ENCODE results near the gene FNDC5.

Gene FNDC5

GRCh38 chr1:32865639-32866405 lies 4.9 kb downstream of the FNDC5 start:
- DNase-seq (ENCODE audit: low read depth, low spot score) = no peak

DNA sequence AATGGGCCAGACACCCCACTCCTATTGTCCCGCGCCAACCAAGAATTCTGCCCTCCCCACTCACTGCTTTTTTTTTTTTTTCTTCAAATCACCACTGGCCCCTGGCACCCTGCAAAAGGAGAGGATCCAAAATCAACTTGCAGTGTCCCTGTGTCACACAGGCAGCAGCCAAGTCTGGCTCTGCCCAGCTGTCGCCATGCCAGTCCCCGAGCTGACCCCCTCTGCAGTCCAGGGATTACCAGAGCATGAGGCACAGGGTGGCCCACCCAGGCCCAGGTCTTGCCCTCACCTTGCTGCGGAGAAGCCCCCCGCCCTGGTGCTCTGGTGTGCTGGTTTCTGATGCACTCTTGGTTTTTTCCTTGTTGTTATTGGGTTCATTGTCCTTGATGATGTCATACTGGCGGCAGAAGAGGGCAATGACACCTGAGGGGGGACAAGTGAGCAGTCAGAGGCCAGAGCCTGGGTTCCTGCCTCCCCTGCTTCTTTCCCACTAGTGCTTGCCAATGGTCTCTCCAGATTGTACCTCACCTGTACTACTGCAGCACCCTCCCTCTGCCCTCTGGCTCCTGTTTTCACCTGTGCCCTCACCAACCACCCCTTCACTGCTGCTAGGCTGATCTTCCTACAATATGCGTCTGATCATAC lies 6.2 kb downstream of the FNDC5 start:
- DNase-seq (ENCODE audit: low read depth, low spot score) = no peak

DNA sequence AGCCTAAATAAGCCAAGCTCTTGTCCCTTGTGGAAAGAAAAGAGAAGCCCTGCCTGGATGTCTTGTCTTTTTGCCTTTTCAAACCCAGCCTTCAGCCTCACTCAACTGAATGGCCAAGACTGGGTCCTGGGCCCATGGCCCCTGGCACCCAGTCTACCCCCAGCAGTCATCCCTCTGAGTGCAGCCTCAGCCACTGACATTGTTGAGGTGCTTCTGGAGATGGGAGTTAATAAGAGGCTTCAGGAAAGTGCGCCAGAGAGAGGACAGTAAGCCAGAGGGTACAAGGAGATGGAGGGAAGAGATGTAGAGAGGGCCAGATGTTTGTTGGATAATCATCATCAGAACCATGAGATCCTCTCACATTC lies 6.8 kb downstream of the FNDC5 start:
- no peak for DNase-seq (ENCODE audit: low read depth, low spot score)

DNA sequence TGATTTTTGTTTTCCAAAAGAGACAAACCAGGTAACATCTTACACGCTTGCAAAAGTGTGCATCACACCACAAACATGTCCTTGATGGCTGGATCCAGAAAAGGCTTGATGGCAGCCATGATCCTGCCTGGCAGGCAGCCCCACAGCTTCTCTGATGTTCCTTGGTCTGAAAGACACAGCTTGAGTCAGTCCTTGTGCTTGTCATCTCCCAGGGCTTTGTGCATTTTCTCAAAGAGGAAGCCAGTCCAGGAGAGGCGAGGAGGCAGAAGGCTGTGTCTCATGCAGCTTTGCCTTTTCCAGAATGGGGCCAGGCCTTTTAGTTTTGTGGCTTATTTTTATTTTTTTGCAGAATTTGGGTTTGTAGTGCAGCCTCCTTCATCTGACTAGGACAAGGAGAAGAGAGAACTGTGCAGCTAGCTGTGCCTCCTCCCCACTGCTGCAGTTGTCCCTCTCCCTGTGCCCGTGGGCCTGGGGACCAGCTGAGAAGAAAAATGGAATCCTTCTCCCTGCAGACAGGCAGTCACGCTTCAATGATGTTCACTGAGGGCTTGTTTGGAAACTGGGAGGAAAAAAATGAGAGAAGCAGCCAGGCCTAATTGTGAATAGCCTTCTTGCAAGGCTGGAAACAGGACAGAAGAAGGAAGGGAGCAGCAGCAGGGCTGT lies 7.4 kb downstream of the FNDC5 start:
- no peak for DNase-seq (ENCODE audit: low read depth, low spot score)

- no peak for DNase-seq (ENCODE audit: low read depth, low spot score)
Observed at GRCh38 chr1:32861904-32862695, 8.6 kb downstream of the FNDC5 start.

DNA sequence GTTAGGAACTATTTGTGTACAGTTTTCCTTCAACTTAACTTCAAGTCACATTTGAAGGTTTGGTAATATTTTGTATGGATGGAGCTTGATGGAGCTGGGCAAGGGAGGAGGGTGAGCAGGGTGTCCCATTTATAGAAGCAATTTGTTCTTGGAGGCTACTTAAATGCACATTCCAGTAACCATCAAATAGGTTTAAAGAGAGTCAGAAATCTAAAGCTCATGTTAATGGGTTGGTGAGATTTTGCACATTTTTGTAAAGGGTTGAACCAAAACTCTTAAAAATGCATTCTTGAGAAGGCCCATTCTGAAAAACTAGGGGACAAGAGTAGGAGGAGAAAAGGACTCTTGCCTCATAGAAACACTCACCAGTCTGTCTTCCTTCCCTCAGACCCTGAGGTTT lies 10.1 kb downstream of the FNDC5 start:
- DNase-seq (ENCODE audit: low read depth, low spot score) = no peak

- DNase-seq (ENCODE audit: low read depth, low spot score) = no peak
Observed at GRCh38 chr1:32859915-32860314, 10.8 kb downstream of the FNDC5 start.

- DNase-seq (ENCODE audit: low read depth, low spot score) = no peak
Observed at GRCh38 chr1:32858791-32859190, 11.9 kb downstream of the FNDC5 start.

DNA sequence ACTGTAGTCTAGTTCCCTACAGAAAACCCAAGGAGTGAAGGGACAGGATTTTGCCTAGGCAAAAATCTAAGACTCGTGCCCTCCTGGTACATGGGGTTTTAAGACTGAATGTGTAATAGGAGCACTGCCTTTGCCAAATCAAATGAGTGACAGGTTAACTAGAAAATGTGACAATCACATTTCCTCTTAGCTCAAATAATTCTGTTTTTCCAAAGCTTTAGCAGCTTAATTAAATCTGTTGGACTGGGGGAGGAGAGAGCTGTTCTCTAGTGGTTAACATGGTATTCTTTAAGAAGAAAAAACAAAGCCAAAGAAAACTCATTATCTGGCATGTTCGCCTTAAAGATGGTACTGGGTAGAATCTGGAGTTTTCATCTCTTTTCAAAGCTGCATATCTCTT lies 12.6 kb downstream of the FNDC5 start:
- no peak for DNase-seq (ENCODE audit: low read depth, low spot score)

DNA sequence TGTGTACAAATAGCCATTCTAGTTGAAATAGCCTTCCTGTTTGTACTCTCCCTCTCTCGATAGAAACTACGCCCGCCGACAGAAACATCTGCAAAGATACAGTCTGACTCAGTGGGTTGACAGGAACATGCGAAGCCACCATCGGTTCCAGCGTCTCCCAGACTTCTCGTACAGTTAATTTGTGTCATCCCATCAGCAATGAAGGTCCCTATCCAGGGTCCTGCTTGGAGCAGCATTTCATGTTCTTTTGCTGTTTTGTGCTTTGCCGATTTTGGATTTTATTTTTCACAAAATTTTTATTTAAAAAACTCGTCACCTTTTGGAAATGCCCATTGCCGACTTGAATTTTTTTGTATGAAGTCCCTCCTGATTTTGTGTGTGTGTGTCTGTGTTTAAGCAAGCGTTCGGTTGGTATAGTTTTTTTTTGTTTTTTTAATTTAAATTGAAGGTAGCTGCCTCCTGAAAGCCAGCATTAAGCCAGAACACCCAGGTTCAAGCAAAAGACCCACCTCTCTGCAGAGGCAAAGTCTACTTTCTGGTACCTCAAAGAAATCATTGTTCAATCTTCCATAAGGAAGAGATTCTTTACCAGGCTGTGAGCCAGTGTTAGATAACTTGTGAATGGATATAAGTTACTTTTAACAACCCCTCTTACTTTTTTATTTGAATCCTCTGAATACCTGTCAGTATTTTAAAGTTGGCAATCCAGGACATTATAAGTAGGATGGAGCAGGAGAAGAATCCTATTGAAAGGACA lies 14.7 kb downstream of the FNDC5 start:
- no peak for DNase-seq (ENCODE audit: low read depth, low spot score)

DNA sequence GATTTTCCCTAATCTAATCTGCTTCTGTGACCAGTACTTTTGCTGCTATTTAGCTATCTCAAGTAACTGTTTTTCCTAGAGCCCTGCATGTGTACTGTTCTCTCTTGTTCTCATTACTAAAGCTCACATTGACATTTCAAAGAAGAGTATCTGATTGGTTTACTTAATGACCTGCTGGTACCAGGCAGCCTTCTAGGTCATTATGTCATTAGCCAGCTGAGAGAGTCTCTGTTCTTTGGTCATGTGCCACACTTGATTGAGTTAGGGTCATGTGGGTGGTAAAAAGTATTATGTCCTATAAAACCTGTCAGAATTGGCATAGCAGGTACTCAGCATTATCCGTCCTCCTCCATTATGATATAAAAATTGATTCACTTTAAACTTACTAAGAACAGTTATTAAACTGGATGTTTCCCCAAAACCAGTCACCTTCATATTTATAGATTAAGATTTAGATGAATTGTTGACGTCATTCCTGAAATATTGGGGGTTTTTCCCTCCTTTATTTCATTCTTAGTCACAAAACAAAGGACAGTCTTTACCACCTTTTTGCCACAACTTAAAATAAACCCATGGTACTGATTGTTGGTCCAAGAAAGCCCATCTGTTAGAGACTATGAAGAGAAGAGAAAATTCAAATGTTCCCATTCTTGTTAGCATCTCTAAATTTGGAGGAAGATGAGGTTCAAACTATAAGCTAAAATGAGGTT lies 22.2 kb downstream of the FNDC5 start:
- no peak for DNase-seq (ENCODE audit: low read depth, low spot score)

GRCh38 chr1:32831878-32832277 lies 38.8 kb downstream of the FNDC5 start:
- no peak for DNase-seq (ENCODE audit: low read depth, low spot score)

GRCh38 chr1:32830092-32830852 lies 40.4 kb downstream of the FNDC5 start:
- DNase-seq (ENCODE audit: low read depth, low spot score) = no peak

- DNase-seq (ENCODE audit: low read depth, low spot score) = no peak
Observed at GRCh38 chr1:32828341-32828740, 42.4 kb downstream of the FNDC5 start.

GRCh38 chr1:32825181-32825580 lies 45.5 kb downstream of the FNDC5 start:
- DNase-seq (ENCODE audit: low read depth, low spot score) = no peak

DNA sequence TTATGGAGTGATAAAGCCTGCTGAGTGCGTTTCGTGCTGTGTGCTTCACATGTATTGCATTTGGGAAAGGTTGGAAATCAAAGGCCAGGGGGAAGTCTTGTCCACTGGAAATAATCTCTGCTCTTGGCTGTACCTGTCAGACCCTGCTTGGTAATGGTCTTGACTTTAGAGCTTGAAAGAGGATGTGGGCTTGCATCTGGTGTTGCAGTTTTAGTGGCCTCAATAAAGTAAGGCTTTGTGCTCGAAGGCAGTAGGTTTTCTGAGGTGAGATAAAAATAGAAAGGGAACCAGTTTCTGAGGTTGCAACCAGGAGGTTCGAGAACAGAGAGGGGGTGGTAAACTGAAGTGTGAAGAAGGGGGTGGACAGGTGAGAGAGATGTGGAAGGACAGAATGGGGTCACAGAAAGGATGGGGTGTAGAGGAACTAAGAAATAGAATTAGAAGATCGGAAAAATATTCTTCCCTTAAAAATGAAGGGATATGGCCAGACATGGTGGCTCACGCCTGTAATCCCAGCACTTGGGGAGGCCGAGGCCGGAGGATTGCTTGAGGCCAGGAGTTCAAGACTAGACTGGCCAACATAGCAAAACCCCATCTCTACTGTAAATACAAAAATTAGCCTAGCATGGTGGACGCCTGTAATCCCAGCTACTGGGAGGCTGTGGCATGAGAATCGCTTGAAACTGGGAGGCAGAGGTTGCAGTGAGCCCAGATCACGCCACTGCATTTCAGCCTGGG lies 51.7 kb downstream of the FNDC5 start:
- DNase-seq (ENCODE audit: low read depth, low spot score) = no peak

DNA sequence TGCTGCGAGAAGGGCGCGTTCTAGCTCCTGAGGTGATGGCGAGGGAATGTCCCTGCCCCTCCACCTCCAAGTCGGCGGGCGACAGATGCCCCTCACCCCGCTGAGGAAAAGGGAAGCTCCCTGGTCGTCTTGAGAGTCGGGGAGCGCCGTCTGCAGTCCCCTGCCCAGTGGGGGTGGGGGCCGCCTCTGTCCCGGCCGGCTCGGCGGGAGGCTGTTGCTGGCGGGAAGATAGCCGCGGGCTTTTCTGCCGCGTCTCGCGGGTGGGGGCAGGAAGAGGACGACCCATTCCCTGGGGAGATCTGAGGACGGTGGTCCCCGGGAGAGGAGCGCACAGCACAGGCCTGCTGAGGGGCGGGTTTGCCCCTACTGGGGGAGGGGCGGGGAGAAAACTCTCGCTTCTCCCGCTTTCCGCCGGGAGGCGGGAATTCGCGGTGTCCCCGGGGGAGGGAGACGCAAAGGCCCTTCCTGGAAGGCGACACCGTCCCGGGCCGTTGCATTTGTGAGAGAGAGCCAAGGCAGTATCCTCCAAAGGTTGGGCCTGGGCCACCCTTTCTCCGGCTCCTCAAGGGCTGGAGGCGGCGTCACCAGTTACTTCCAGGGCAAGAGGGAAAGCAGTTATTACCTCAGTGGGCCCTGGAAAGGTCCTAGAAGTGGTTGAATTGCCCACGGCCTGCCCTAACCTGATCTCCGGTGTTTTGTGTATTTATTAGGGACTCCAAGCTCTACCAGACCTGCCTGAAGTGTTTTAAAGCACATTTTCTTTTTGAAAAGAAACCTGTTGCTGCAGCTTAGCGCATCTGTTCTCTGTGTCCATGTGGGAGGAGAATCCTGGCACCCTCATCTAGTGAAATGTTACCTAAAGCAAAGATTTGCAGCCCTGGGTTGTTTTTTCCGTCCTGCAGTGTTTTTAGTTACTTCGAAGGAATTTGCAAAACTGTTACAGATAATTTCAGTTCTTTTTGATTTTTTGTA lies 52.6 kb downstream of the FNDC5 start:
- peak; percentile 45 for DNase-seq (ENCODE audit: low read depth, low spot score)

DNA sequence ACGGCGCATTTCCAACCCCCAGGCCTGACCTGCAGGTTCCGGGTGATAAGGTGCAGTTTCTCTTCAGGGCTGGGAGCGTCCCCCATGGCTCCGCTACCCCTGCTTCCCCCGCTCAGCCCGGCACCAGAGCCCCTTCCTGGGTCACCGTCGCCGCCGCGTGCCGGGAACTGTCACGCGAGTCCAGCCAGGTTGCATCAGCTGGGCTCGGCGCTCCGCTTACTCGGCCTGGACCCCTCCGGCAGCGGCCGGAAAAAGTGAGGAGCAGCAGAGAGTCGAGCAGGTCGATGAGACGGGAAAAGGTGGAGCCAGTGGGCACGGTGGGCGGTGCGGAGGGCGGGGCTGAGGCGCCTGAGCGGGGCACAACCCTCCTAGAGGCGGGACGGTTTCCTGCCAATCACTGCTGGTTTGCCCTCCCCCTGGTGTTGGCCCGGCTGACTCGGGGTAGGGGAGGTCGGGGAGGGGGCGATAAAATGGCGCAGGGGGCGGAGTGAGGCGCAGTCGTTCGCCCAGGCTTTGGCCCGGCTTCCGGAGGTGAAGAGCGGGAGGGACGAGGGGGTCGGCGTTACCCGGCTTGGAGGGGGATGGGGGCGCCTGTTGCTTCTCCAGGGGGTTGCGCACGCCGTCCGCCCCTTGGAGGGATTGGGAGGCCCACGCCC lies 53.4 kb downstream of the FNDC5 start, which contains the start of the genes S100PBP and YARS1:
S100PBP (plus strand) TSS at position 495 of the 656 bp plus-strand sequence. CDS start 8,447 bp downstream, outside the sequence.
YARS1 (minus strand) TSS at position 200 of the 656 bp plus-strand sequence; CDS start at position 86, 114 bp downstream.
- DNase-seq (ENCODE audit: low read depth, low spot score) = peak; percentile 87

All from iPS DF 19.7 (cell line).